Gastroesophageal sphincter (tissue), 4 donors: Measurements from ENCODE around the gene SF3B2. TPM values are rescaled to one million over a fixed set of nuclear protein-coding genes. Genes with fewer than 3 reads are reported as not detected.
A peak's percentile ranks its signal among the peaks of the same experiment; 100 is the strongest.
"Not testable (repeated sequence)": the region's sequence is repeated elsewhere in the genome, so short reads cannot be mapped to it uniquely, and the experiment has no call there.

ENCODE experiments used
- ATAC-seq: fragments of 150-250 bp; one replicate; pipeline ENCODE4 v1.9.1; 2016; ENCODE audit warnings: mild to moderate bottlenecking, moderate library complexity
- H3K27ac ChIP-seq, 4 donors: fragments of 200-600 bp; sonication (generic) in 3 of 4; 1 replicate in 3 of 4; 2 replicates in 1 of 4; pipeline ENCODE4 v1.5.1; 2016 to 2019
- H3K27me3 ChIP-seq: fragments of 200-600 bp; sonication (generic); one replicate; pipeline ENCODE4 v1.5.1; 2019
- H3K36me3 ChIP-seq, 2 donors: fragments of 200-600 bp; sonication (generic); one replicate each; pipeline ENCODE4 v1.5.1; 2019; ENCODE audit warnings: control low read depth in 1 of 2
- H3K4me1 ChIP-seq, 3 donors: fragments of 200-600 bp; sonication (generic); 1 replicate in 2 of 3; 2 replicates in 1 of 3; pipeline ENCODE4 v1.5.1; 2016 to 2019; ENCODE audit warnings: control low read depth in 2 of 3
- H3K4me3 ChIP-seq, 2 donors: fragments of 200-600 bp; sonication (generic); one replicate each; pipeline ENCODE4 v1.5.1; 2019; ENCODE audit warnings: mild to moderate bottlenecking in 1 of 2, moderate library complexity in 1 of 2
- H3K9me3 ChIP-seq, 3 donors: fragments of 200-600 bp; sonication (generic); one replicate each; pipeline ENCODE4 v1.5.1; 2017 to 2019; ENCODE audit warnings: control low read depth in 2 of 3
- EP300 ChIP-seq: sonication (generic); formaldehyde crosslinking; IDR thresholded peaks from one replicate; pipeline ENCODE4 v1.6.1; 2017; ENCODE audit warnings: antibody characterized with exemption, mild to moderate bottlenecking
- POLR2A ChIP-seq, 2 donors: fragments of 450-650 bp; IDR thresholded peaks; one replicate each; pipeline ENCODE4 v1.6.1; 2017; ENCODE audit warnings: antibody characterized with exemption in 2 of 2, mild to moderate bottlenecking in 2 of 2, moderate library complexity in 1 of 2
- POLR2AphosphoS5 ChIP-seq: sonication (generic); formaldehyde crosslinking; IDR thresholded peaks from one replicate; pipeline ENCODE4 v1.6.1; 2017; ENCODE audit warnings: antibody characterized with exemption
- WGBS, 2 donors: methylation state at CpG; one replicate each; pipeline ENCODE4 v1.1.5; 2018; ENCODE audit warnings: low coverage in 1 of 2; 5-methylcytosine and 5-hydroxymethylcytosine counted together
- total RNA-seq, 4 donors: library from RNA; depleted of rRNA; stranded (reverse); fragments of >200 nt; gene quantifications; one replicate each; pipeline ENCODE4 v1.1.0, GENCODE V29; 2016
- TF ChIP-seq, protein P1 (sequence below), 4 experiments: fragments of 200-600 bp in 2 of 4; fragments of 450-650 bp in 2 of 4; sonication (generic) in 1 of 4; IDR thresholded peaks; one replicate each; pipeline ENCODE4 v1.5.1; 2017 to 2019; ENCODE audit warnings: antibody characterized with exemption in 4 of 4, mild to moderate bottlenecking in 2 of 4, moderate library complexity in 2 of 4

The SF3B2 gene
- total RNA-seq, 4 donors from 2014 or later: 113 to 179 (median 160) TPM

DNA sequence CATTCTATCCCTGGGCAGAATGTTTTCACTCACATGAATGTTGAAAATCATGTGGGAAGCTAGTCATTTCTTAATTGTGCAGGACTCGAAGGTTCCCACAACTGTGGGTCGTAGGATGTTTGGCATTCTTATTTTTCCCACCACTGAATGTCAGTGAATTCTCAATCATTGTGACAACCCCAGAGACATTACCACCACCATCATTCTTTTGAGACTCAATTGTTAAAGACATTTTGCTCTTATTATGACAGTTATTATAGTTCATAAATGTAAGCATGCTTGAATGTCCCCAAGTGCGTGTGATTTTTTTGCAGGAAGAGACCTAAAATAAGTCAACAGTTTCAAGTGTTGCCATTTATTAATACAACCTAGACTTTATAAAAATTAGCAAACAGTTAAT is 36.9 kb downstream of the SF3B2 start:
- H3K4me3 ChIP-seq: no peak overlapping the region
- WGBS, 2 donors: 84 to 90% methylated on average over 2 to 3 of the region's 3 CpGs
- no peak overlapping the region for H3K27ac ChIP-seq
- H3K27me3 ChIP-seq: no peaks in the 10 kb centered on the region
- no peaks in the 10 kb centered on the region for H3K9me3 ChIP-seq
- peaks cover 0 to 13% (median 1%) of the 10 kb centered on the region in 3 donors for H3K4me1 ChIP-seq
- no peaks in the 10 kb centered on the region for H3K36me3 ChIP-seq
- no peak for ATAC-seq
- no peak for TF ChIP-seq EP300
- no peak for TF ChIP-seq POLR2A (IDR thresholded peaks at IDR 0.05)
- TF ChIP-seq, protein P1, sequence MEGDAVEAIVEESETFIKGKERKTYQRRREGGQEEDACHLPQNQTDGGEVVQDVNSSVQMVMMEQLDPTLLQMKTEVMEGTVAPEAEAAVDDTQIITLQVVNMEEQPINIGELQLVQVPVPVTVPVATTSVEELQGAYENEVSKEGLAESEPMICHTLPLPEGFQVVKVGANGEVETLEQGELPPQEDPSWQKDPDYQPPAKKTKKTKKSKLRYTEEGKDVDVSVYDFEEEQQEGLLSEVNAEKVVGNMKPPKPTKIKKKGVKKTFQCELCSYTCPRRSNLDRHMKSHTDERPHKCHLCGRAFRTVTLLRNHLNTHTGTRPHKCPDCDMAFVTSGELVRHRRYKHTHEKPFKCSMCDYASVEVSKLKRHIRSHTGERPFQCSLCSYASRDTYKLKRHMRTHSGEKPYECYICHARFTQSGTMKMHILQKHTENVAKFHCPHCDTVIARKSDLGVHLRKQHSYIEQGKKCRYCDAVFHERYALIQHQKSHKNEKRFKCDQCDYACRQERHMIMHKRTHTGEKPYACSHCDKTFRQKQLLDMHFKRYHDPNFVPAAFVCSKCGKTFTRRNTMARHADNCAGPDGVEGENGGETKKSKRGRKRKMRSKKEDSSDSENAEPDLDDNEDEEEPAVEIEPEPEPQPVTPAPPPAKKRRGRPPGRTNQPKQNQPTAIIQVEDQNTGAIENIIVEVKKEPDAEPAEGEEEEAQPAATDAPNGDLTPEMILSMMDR (IDR thresholded peaks at IDR 0.05): no peak
- no peak for TF ChIP-seq POLR2AphosphoS5

GRCh38 chr11:66090288-66090687 is 38.1 kb downstream of the SF3B2 start:
- Histone ChIP-seq H3K27me3 (no peaks in the 10 kb centered on the region), H3K36me3 (no peaks in the 10 kb centered on the region), H3K27ac (no peak overlapping the region), H3K4me1 (peaks cover 0 to under 1% (median 0%) of the 10 kb centered on the region in 3 donors), H3K4me3 (no peak overlapping the region), H3K9me3 (no peaks in the 10 kb centered on the region)
- no peak for ATAC-seq
- TF ChIP-seq, protein P1 (IDR thresholded peaks at IDR 0.05): no peak
- no peak for TF ChIP-seq POLR2A (IDR thresholded peaks at IDR 0.05)
- no peak for TF ChIP-seq EP300
- TF ChIP-seq POLR2AphosphoS5: no peak
- WGBS, 2 donors: 86 to 100% methylated on average over 1 to 2 of the region's 4 CpGs

DNA sequence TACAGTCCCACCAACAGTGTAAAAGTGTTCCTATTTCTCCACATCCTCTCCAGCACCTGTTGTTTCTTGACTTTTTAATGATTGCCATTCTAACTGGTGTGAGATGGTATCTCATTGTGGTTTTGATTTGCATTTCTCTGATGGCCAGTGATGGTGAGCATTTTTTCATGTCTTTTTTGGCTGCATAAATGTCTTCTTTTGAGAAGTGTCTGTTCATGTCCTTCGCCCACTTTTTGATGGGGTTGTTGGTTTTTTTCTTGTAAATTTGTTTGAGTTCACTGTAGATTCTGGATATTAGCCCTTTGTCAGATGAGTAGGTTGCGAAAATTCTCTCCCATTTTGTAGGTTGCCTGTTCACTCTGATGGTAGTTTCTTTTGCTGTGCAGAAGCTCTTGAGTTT is 40.0 kb downstream of the SF3B2 start:
- 100% methylated on average over 1 to 2 of the region's 2 CpGs for WGBS, 2 donors
- H3K27me3 ChIP-seq, ATAC-seq, H3K27ac ChIP-seq, H3K9me3 ChIP-seq, H3K4me1 ChIP-seq, H3K4me3 ChIP-seq, H3K36me3 ChIP-seq: not testable (repeated sequence)

GRCh38 chr11:66099746-66100145 is 47.6 kb downstream of the SF3B2 start:
- not testable (repeated sequence) for H3K9me3 ChIP-seq, H3K27ac ChIP-seq, H3K4me3 ChIP-seq, ATAC-seq, H3K36me3 ChIP-seq, H3K27me3 ChIP-seq
- H3K4me1 ChIP-seq: peaks cover 0 to 13% (median 0%) of the 10 kb centered on the region in 3 donors
- 94 to 100% methylated on average over 5 to 9 of the region's 10 CpGs for WGBS, 2 donors

DNA sequence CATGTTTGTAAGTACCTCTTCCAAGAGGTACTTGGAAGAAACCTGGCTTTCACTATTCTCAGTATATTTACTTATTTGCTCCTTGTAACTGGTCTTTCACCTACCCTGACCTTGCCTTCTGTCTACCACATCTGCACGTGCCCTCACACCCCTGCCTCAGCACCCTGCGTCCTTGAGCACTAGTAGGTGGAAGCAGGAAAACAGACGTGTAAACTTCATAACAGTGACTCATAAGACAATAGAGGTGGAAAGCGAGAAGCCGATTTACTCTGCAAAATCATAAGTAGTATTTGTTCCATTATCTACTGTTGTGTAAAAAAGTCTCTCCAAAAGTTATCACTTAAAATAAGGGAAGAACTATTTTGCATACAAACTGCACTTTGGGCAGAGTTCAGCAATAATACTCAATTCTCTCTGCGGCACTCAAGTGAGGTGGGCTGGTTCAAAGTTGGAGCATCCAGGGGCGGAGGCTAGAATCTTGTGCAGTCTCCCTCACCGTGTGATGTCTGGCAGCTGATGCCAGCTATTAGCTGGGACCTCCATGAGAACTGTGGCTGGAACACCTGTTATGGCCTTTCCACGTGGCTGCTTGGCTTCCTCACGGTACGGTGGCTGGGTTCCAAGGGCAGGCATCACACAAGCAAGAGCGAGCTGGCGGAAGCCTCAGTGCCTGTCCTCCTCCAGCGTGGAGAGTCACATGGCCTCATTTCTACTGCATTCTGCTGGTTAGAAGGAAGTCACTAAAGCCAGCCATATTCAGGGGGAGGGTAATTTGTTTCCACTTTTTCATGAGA is 48.3 kb downstream of the SF3B2 start:
- Histone ChIP-seq H3K36me3 (no peaks in the 10 kb centered on the region), H3K9me3 (no peaks in the 10 kb centered on the region), H3K27ac (peak overlapping the region in 1 of 4 donors; percentile 16), H3K27me3 (no peaks in the 10 kb centered on the region), H3K4me3 (no peak overlapping the region), H3K4me1 (peaks cover 0 to 13% (median 0%) of the 10 kb centered on the region in 3 donors)
- TF ChIP-seq EP300: no peak
- peak; percentile 19 for TF ChIP-seq POLR2AphosphoS5
- TF ChIP-seq, protein P1 (IDR thresholded peaks at IDR 0.05): no peak
- peak; percentile 70 for ATAC-seq
- 39 to 68% methylated on average over 2 to 9 of the region's 14 CpGs for WGBS, 2 donors

- Histone ChIP-seq H3K27ac (peak overlapping the region in 1 of 4 donors; percentile 16), H3K36me3 (no peaks in the 10 kb centered on the region), H3K4me3 (no peak overlapping the region), H3K27me3 (no peaks in the 10 kb centered on the region), H3K9me3 (no peaks in the 10 kb centered on the region), H3K4me1 (peaks cover 0 to 13% (median 0%) of the 10 kb centered on the region in 3 donors)
- WGBS, 2 donors: 79 to 85% methylated on average over 3 of the region's 3 CpGs
- no peak for TF ChIP-seq POLR2AphosphoS5
- TF ChIP-seq EP300: no peak
- no peak for TF ChIP-seq POLR2A (IDR thresholded peaks at IDR 0.05)
- TF ChIP-seq, protein P1 (IDR thresholded peaks at IDR 0.05): no peak
- ATAC-seq: no peak
Measured at GRCh38 chr11:66101066-66101464, 48.9 kb downstream of the SF3B2 start.
